Measurements from ENCODE around the gene DRC3.

- no peak for TF ChIP-seq CTCF (IDR thresholded peaks at IDR 0.05; ENCODE audit: low read length)
- no peak for TF ChIP-seq EZH2 (optimal IDR thresholded peaks at IDR 0.05; ENCODE audit: low read depth, low read length)
Observed at GRCh38 chr17:17937201-17937853, 35.3 kb upstream of the DRC3 start.
